Measurements from ENCODE around the gene GPX5. TPM values are rescaled to one million over a fixed set of nuclear protein-coding genes. Genes with fewer than 3 reads are reported as not detected.

Gene GPX5
- total RNA-seq, 2 experiments from 2014 or later: 0.09 TPM; not detected in 1

DNA sequence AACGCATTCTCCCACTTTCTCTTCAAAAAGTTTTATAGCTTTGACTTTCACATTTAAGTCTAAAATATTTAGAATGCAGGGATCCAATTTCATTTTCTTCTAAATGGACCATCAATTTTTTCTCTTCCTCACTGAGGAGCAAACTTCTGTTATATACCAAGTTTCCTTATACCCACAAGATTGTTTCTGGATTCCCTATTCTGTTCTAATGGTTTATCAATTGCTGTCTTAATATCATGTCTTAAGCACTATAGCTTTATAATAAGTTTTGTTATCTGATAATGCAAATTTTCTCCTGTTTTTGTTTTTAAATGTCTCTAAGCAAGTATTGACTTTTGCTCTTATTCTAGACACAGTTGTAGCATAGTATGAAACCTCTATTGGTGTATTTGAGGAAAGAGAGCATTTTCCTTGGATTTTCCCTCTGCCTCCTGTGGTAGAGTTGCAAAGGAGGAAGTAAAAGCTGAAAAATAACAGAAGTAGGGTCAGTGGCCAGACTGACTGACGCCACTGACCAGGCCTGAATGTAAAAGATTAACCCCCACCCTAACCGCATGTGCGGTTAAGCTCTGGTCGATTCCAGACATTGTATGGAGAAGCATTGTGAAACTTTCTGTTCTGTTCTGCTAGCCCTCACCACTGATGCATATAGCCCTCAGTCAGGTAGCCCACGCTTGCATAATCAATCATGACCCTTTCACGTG lies 40.3 kb downstream of the GPX5 start:
- DNase-seq (ENCODE audit: low spot score): no peak
- BruUV-seq (replicated peaks): no TSS peak
- CTCF ChIA-PET (ENCODE audit: unreplicated experiment): no interaction called here
- Histone ChIP-seq H3K4me1 (ENCODE audit: insufficient read depth, low read length, poor library complexity, severe bottlenecking) (no peaks in the 10 kb centered on the region), H3K36me3 (ENCODE audit: insufficient read depth, low read length) (no peaks in the 10 kb centered on the region), H3K4me2 (ENCODE audit: low read length) (no peak overlapping the region), H3K9me2 (ENCODE audit: insufficient read depth, low read length) (no peaks in the 10 kb centered on the region), H3K79me2 (ENCODE audit: insufficient read depth, low read depth, low read length) (no peaks in the 10 kb centered on the region), H2AFZ (ENCODE audit: low read length) (no peak overlapping the region), H4K20me1 (ENCODE audit: insufficient read depth, low read length) (no peaks in the 10 kb centered on the region), H3K4me3 (ENCODE audit: low read depth, low read length, poor library complexity, severe bottlenecking) (no peak overlapping the region), H3K27ac (ENCODE audit: low read depth, low read length, poor library complexity, severe bottlenecking) (no peak overlapping the region), H3K9me3 (ENCODE audit: low read length) (no peaks in the 10 kb centered on the region)
- no peak for TF ChIP-seq EZH2phosphoT487 (IDR thresholded peaks at IDR 0.05; ENCODE audit: borderline replicate concordance, low read depth, low read length)
- TF ChIP-seq, protein P1, sequence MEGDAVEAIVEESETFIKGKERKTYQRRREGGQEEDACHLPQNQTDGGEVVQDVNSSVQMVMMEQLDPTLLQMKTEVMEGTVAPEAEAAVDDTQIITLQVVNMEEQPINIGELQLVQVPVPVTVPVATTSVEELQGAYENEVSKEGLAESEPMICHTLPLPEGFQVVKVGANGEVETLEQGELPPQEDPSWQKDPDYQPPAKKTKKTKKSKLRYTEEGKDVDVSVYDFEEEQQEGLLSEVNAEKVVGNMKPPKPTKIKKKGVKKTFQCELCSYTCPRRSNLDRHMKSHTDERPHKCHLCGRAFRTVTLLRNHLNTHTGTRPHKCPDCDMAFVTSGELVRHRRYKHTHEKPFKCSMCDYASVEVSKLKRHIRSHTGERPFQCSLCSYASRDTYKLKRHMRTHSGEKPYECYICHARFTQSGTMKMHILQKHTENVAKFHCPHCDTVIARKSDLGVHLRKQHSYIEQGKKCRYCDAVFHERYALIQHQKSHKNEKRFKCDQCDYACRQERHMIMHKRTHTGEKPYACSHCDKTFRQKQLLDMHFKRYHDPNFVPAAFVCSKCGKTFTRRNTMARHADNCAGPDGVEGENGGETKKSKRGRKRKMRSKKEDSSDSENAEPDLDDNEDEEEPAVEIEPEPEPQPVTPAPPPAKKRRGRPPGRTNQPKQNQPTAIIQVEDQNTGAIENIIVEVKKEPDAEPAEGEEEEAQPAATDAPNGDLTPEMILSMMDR (conservative IDR thresholded peaks at IDR 0.05; ENCODE audit: low read length): no peak
- POLR2A ChIA-PET: no interaction called here
- intact Hi-C loops (cut with micrococcal nuclease; ENCODE audit: unreplicated experiment): no loop called here

DNA sequence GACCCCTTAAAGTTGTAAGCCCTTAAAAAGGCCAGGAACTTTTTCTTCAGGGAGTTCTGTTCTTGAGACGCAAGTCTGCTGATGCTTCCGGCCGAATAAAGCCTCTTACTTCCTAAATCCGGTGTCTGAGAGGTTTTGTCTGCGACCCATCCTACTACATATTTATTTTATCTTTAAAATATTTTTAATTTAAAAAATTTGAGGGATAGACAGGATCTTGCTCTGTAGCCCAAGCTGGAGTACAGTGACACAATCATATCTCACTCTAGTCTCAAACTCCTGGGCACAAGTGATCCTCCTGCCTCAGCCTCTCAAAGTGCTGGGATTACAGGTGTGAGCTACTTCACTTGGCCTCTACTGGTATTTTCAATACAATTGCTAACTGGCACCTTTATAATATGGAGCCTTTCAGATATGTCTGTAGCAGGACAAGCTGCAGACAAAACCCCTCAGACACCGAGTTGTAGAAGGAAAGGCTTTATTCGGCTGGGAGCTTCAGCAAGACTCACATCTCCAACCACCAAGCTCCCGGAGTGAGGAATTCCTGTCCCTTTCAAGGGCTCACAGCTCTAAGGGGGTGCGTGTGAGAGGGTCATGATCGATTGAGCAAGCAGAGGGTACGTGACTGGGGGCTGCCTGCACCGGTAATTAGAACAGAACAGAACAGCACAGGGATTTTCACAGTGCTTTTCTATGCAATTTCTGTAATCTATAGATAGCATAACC lies 41.0 kb downstream of the GPX5 start:
- Histone ChIP-seq H4K20me1 (ENCODE audit: insufficient read depth, low read length) (no peaks in the 10 kb centered on the region), H3K4me3 (ENCODE audit: low read depth, low read length, poor library complexity, severe bottlenecking) (no peak overlapping the region), H3K4me2 (ENCODE audit: low read length) (no peak overlapping the region), H3K79me2 (ENCODE audit: insufficient read depth, low read depth, low read length) (no peaks in the 10 kb centered on the region), H3K9me2 (ENCODE audit: insufficient read depth, low read length) (no peaks in the 10 kb centered on the region), H3K27ac (ENCODE audit: low read depth, low read length, poor library complexity, severe bottlenecking) (no peak overlapping the region), H3K36me3 (ENCODE audit: insufficient read depth, low read length) (no peaks in the 10 kb centered on the region), H3K4me1 (ENCODE audit: insufficient read depth, low read length, poor library complexity, severe bottlenecking) (no peaks in the 10 kb centered on the region), H3K9me3 (ENCODE audit: low read length) (no peaks in the 10 kb centered on the region), H2AFZ (ENCODE audit: low read length) (no peak overlapping the region)
- no peak for DNase-seq (ENCODE audit: low spot score)
- intact Hi-C loops (cut with micrococcal nuclease; ENCODE audit: unreplicated experiment): no loop called here
- POLR2A ChIA-PET: interaction anchor here (0.6 kb wide), 1 partner anchor 10 kb away, joined by 3 read pairs; no protein-coding TSS in a partner anchor
- CTCF ChIA-PET (ENCODE audit: unreplicated experiment): no interaction called here
- TF ChIP-seq, protein P1 (conservative IDR thresholded peaks at IDR 0.05; ENCODE audit: low read length): no peak
- no peak for TF ChIP-seq EZH2phosphoT487 (IDR thresholded peaks at IDR 0.05; ENCODE audit: borderline replicate concordance, low read depth, low read length)
- no TSS peak for BruUV-seq (replicated peaks)

DNA sequence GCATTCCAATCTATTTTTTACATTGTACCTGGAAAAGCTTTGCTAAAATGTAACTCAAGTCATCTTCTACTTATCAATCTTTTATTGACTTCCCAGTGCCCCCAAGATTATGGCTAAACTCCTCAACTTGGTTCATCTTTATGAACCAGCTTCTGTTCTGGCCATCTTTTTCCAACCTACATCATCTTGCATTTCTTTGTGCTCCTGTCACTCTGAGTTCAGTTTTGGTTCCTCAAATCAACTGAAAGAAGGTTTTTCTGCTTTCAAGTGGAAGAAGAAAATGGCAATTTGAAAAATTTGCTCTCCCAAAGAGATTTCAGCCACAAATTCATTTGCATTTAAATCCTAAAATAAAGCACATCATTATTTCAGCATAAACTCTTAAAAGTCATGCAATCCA lies 41.8 kb downstream of the GPX5 start:
- no peak overlapping the region for H2AFZ ChIP-seq (ENCODE audit: low read length)
- 0 out of 2 replicates have a peak overlapping the region, but pooled peaks have one; percentile 10 for H3K4me2 ChIP-seq (ENCODE audit: low read length)
- H4K20me1 ChIP-seq (ENCODE audit: insufficient read depth, low read length): no peaks in the 10 kb centered on the region
- H3K9me2 ChIP-seq (ENCODE audit: insufficient read depth, low read length): no peaks in the 10 kb centered on the region
- CTCF ChIA-PET (ENCODE audit: unreplicated experiment): no interaction called here
- no peak overlapping the region for H3K4me3 ChIP-seq (ENCODE audit: low read depth, low read length, poor library complexity, severe bottlenecking)
- no peak overlapping the region for H3K27ac ChIP-seq (ENCODE audit: low read depth, low read length, poor library complexity, severe bottlenecking)
- TF ChIP-seq, protein P1 (conservative IDR thresholded peaks at IDR 0.05; ENCODE audit: low read length): no peak
- TF ChIP-seq EZH2phosphoT487 (IDR thresholded peaks at IDR 0.05; ENCODE audit: borderline replicate concordance, low read depth, low read length): no peak
- DNase-seq (ENCODE audit: low spot score): no peak
- BruUV-seq (replicated peaks): no TSS peak
- no peaks in the 10 kb centered on the region for H3K79me2 ChIP-seq (ENCODE audit: insufficient read depth, low read depth, low read length)
- no peaks in the 10 kb centered on the region for H3K4me1 ChIP-seq (ENCODE audit: insufficient read depth, low read length, poor library complexity, severe bottlenecking)
- no peaks in the 10 kb centered on the region for H3K9me3 ChIP-seq (ENCODE audit: low read length)
- H3K36me3 ChIP-seq (ENCODE audit: insufficient read depth, low read length): no peaks in the 10 kb centered on the region
- POLR2A ChIA-PET: interaction anchor here (0.6 kb wide), 1 partner anchor 371 kb away, joined by 4 read pairs; no protein-coding TSS in a partner anchor
- intact Hi-C loops (cut with micrococcal nuclease; ENCODE audit: unreplicated experiment): no loop called here

Data from OCI-LY7 (cell line).